PFSK-1 (cell line): ENCODE measurements around the gene ISG20.

ENCODE experiments used
- POLR2AphosphoS5 ChIP-seq: IDR thresholded peaks from 2 replicates; pipeline ENCODE4 v1.6.1; 2012; ENCODE audit warnings: low read depth, mild to moderate bottlenecking, control low read depth, low read length, moderate library complexity
- SIN3A ChIP-seq: IDR thresholded peaks from 2 replicates; pipeline ENCODE4 v1.6.1; 2012; ENCODE audit warnings: mild to moderate bottlenecking, low read length, moderate library complexity, borderline replicate concordance; ENCODE audit not compliant: insufficient read depth
- TAF1 ChIP-seq: IDR thresholded peaks from 2 replicates; pipeline ENCODE4 v1.6.1; 2012; ENCODE audit warnings: low read length, control low read depth, borderline replicate concordance; ENCODE audit not compliant: insufficient read depth

DNA sequence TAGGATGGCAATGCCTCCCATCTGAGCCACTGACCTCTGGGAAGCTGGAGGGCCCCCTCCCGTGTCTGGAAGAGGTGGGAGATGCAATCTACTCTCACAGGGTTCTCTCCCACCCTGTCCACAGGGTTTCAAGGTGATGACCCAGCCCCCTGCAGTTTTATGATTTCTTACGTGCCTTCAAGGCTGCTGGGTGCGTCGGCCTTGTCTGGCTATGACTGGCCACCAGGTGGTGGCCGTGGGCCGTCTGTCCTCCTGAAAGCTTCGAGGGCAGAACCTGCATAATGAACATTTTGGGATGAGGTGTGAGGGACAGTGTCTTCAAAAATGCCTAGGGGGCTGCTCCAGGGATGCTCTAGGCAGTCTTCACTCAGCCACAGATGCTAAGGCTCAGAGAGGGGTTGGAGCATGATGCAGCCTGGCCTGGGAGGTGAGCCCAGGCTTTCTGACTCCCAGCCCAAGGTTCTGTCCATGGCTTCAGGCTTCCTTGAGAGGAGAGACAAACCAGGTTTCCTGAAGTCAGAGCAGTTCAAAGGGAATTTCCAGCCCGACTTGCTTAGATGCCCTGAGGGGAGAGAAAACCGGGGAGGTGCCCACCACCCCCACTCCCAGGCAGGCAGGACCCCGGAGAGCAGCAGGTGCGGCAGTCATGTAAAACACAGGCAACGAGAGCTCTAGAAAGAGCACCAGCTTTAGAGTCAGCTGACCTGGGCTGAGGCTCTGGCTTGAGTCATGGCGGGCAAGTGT is 18.7 kb downstream of the ISG20 start:
- TF ChIP-seq TAF1 (no peak), POLR2AphosphoS5 (no peak), SIN3A (no peak)
